ENCODE results near the gene RARA.

Gene RARA

GRCh38 chr17:40346765-40347158, 37.8 kb downstream of the RARA start:
- Mint-ChIP-seq H3K9me3 (no peaks in the 10 kb centered on the region), H3K27ac (peak overlapping the region; percentile 20), H3K27me3 (no peaks in the 10 kb centered on the region), H3K36me3 (peaks cover 22 to 43% of the 10 kb centered on the region in 2 donors), H3K4me1 (peaks cover 69 to 99% of the 10 kb centered on the region in 2 donors), H3K4me3 (no peak overlapping the region)
- no peak for ATAC-seq (replicated peaks)
- no peak for DNase-seq

DNA sequence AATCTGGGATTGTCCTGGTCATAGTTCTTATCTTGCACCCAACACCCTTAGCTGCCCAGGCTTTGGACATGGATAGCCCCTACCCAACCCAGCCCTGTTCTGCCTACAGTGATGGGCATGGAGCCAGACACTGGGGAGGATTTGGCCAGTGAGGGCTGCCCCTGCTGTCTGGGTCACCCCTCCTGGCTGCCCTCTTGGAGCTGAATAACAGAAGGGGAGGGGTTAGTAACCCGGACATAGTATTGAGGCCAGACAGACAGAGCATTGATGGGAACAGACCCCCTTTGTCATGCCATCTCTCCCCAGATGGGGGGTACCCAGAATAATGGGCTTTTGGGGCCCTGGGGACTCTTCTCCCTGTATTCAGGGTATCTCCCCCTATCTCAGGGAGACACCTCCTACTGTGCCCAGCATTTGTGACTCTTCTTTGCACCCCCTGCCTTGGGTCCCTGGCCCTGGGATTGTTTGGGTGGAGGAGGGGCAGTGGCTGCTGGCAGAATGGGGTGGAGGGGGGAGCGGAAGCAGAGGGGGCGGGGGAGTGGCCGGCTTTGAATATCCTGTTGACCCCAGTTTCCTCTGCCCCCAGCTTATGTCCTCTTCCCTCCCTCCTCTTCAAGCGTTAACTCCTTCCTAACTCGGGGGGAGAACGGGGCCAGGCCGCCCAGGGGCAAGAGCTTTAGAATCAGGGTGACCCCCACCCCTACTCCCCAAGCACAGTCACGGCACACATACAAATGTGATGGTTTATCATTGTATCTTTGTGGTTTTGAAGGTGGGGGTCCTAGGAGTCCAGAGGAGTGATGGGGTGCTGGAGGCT, 38.5 kb downstream of the RARA start:
- Mint-ChIP-seq H3K4me1 (peaks cover 77 to 99% of the 10 kb centered on the region in 2 donors), H3K36me3 (peaks cover 29 to 50% of the 10 kb centered on the region in 2 donors), H3K27me3 (no peaks in the 10 kb centered on the region), H3K27ac (peak overlapping the region; percentile 37), H3K9me3 (no peaks in the 10 kb centered on the region), H3K4me3 (no peak overlapping the region)
- ATAC-seq (replicated peaks) = no peak
- DNase-seq = no peak

DNA sequence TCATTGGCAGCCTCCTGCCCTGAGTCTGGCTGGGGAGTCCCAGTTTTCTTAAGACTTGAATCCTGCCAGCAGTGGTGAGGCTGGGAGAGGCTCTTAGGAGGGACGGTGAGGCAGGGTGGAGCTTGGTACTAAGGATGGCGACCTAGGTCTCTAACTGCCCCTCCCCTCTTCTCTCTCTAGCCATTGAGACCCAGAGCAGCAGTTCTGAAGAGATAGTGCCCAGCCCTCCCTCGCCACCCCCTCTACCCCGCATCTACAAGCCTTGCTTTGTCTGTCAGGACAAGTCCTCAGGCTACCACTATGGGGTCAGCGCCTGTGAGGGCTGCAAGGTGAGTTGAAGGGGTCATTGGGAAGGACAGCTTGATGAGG, 39.1 kb downstream of the RARA start:
- Mint-ChIP-seq H3K27me3 (no peaks in the 10 kb centered on the region), H3K4me1 (peaks cover 77 to 99% of the 10 kb centered on the region in 2 donors), H3K9me3 (no peaks in the 10 kb centered on the region), H3K27ac (peak overlapping the region; percentile 37), H3K36me3 (peaks cover 33 to 50% of the 10 kb centered on the region in 2 donors), H3K4me3 (no peak overlapping the region)
- DNase-seq (no peak), ATAC-seq (replicated peaks) (no peak)

- Mint-ChIP-seq H3K27ac (peak overlapping the region; percentile 26), H3K27me3 (no peaks in the 10 kb centered on the region), H3K36me3 (peaks cover 32 to 50% of the 10 kb centered on the region in 2 donors), H3K4me1 (peaks cover 71 to 98% of the 10 kb centered on the region in 2 donors), H3K9me3 (no peaks in the 10 kb centered on the region), H3K4me3 (no peak overlapping the region)
- ATAC-seq (replicated peaks) (no peak), DNase-seq (no peak)
These were observed 39.8 kb downstream of the RARA start for GRCh38 chr17:40348562-40349476.

DNA sequence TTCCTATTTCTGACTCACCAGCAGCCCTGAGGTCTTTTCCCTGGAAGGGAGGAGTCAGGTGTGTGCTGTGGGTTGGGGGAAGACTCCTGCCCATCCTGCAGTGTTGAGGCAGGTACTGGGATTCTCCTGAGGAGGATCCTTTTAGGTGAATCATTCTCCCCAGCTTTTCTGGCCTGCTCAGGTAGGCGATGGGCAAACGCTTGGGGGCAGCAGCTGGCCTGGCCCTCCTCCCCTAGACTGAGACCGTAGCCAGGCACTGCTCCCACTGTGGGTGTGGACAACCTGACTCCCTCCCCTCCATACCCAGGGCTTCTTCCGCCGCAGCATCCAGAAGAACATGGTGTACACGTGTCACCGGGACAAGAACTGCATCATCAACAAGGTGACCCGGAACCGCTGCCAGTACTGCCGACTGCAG, 40.5 kb downstream of the RARA start:
- Mint-ChIP-seq H3K4me1 (peaks cover 69 to 96% of the 10 kb centered on the region in 2 donors), H3K4me3 (no peak overlapping the region), H3K36me3 (peaks cover 36 to 52% of the 10 kb centered on the region in 2 donors), H3K9me3 (no peaks in the 10 kb centered on the region), H3K27me3 (no peaks in the 10 kb centered on the region), H3K27ac (no peak overlapping the region)
- no peak for DNase-seq
- ATAC-seq (replicated peaks) = no peak

GRCh38 chr17:40349895-40350688, 41.1 kb downstream of the RARA start:
- H3K27ac Mint-ChIP-seq = peak overlapping the region; percentile 7
- H3K4me3 Mint-ChIP-seq = no peak overlapping the region
- no peaks in the 10 kb centered on the region for H3K9me3 Mint-ChIP-seq
- DNase-seq (no peak), ATAC-seq (replicated peaks) (no peak)
- no peaks in the 10 kb centered on the region for H3K27me3 Mint-ChIP-seq
- H3K4me1 Mint-ChIP-seq = peaks cover 69 to 96% of the 10 kb centered on the region in 2 donors
- H3K36me3 Mint-ChIP-seq = peaks cover 36 to 52% of the 10 kb centered on the region in 2 donors

GRCh38 chr17:40350689-40351358, 41.8 kb downstream of the RARA start:
- H3K9me3 Mint-ChIP-seq = no peaks in the 10 kb centered on the region
- peaks cover 38 to 58% of the 10 kb centered on the region in 2 donors for H3K36me3 Mint-ChIP-seq
- DNase-seq (no peak), ATAC-seq (replicated peaks) (no peak)
- H3K4me3 Mint-ChIP-seq = no peak overlapping the region
- H3K27me3 Mint-ChIP-seq = no peaks in the 10 kb centered on the region
- no peak overlapping the region for H3K27ac Mint-ChIP-seq
- peaks cover 67 to 94% of the 10 kb centered on the region in 2 donors for H3K4me1 Mint-ChIP-seq

GRCh38 chr17:40351359-40352236, 42.6 kb downstream of the RARA start:
- ATAC-seq (replicated peaks) = peak; percentile 54 to 65
- Mint-ChIP-seq H3K27me3 (no peaks in the 10 kb centered on the region), H3K4me3 (no peak overlapping the region), H3K4me1 (peaks cover 59 to 86% of the 10 kb centered on the region in 2 donors), H3K9me3 (no peaks in the 10 kb centered on the region), H3K27ac (peak overlapping the region; percentile 62), H3K36me3 (peaks cover 41 to 58% of the 10 kb centered on the region in 2 donors)
- no peak for DNase-seq

DNA sequence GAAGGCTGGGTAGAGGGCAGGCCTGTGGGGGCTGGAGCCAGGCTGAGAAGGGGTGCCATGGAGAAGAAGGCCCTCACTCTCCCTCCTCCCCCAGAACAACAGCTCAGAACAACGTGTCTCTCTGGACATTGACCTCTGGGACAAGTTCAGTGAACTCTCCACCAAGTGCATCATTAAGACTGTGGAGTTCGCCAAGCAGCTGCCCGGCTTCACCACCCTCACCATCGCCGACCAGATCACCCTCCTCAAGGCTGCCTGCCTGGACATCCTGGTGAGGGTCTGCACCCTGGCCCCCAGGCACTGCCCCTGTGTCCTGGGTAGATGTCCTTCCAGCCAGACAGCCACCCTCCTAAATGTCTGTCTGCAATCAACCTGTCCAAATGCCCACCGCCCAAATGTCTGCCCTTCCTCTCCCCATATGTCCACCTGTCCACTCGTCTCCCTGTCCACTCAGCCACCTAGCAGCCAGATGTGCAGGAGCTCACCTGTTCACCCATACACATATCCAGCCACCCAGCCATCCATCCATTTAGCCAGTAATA, 43.3 kb downstream of the RARA start:
- Mint-ChIP-seq H3K4me3 (no peak overlapping the region), H3K27me3 (no peaks in the 10 kb centered on the region), H3K9me3 (no peaks in the 10 kb centered on the region), H3K4me1 (peaks cover 54 to 79% of the 10 kb centered on the region in 2 donors), H3K36me3 (peaks cover 44 to 62% of the 10 kb centered on the region in 2 donors), H3K27ac (peak overlapping the region; percentile 81)
- ATAC-seq (replicated peaks) = no peak
- no peak for DNase-seq

DNA sequence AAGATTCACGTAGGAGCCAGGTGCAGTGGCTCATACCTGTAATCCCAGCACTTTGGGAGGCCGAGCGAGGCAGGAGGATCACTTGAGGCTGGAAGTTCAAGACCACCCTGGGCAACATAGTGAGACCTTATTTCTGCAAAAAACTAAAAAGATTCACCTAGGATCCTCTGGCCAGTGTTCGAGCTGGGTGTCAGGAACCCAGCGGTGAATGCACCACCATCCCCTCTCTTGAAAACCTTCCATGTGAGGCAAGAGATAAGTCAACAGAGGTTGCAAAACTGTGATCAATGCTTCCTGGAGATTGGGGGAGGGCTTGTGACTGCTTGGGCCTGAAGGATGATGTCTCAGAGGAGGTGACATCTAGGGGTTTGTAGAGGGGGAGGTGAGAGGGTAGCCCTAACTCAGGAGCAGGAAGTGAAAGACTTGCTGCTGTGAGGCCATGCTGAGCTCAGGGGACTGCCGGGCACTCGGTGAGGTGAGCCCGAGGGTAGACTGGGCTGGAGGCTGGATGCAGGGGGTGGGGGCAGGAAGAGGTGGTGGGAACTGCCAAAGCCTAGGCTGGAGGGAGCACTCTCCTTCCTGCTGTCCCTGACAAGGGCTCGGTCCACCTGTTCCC, 43.9 kb downstream of the RARA start:
- ATAC-seq (replicated peaks) = peak; percentile 72 to 74
- H3K27ac Mint-ChIP-seq = peak overlapping the region; percentile 81
- no peaks in the 10 kb centered on the region for H3K27me3 Mint-ChIP-seq
- no peaks in the 10 kb centered on the region for H3K9me3 Mint-ChIP-seq
- peaks cover 53 to 74% of the 10 kb centered on the region in 2 donors for H3K4me1 Mint-ChIP-seq
- H3K4me3 Mint-ChIP-seq = no peak overlapping the region
- H3K36me3 Mint-ChIP-seq = peaks cover 44 to 66% of the 10 kb centered on the region in 2 donors
- DNase-seq = no peak

- DNase-seq = no peak
- peaks cover 48 to 72% of the 10 kb centered on the region in 2 donors for H3K4me1 Mint-ChIP-seq
- H3K27me3 Mint-ChIP-seq = no peaks in the 10 kb centered on the region
- peaks cover 39 to 54% of the 10 kb centered on the region in 2 donors for H3K36me3 Mint-ChIP-seq
- no peaks in the 10 kb centered on the region for H3K9me3 Mint-ChIP-seq
- H3K4me3 Mint-ChIP-seq = no peak overlapping the region
- peak overlapping the region; percentile 65 for H3K27ac Mint-ChIP-seq
- no peak for ATAC-seq (replicated peaks)
These were observed 45.5 kb downstream of the RARA start for GRCh38 chr17:40354221-40355122.

All from stimulated activated naive B cell treated with anti-CD40 and anti-IgM and Interleukin-4, amounts not matched to agents 10 μg/mL and 1 μg/mL and 100 μg/mL, for 72 hours (primary cell).